Measurements from ENCODE around the gene CCDC51. TPM values are rescaled to one million over a fixed set of nuclear protein-coding genes. Genes with fewer than 3 reads are reported as not detected.

CCDC51 gene
- total RNA-seq, 1 experiment from 2014 or later: 29.3 TPM

GRCh38 chr3:48411606-48412374 is 28.1 kb downstream of the CCDC51 start:
- ATAC-seq: no peak
- no TSS peak for BruUV-seq (replicated peaks)
- POLR2A ChIA-PET: no interaction called here
- RAD21 ChIA-PET (ENCODE audit: low non-redundant PET in 1 of 2, low total read pairs in 2 of 2, uncharacterized antibody in 2 of 2, unreplicated experiment in 2 of 2): no interaction called here
- H3K27me3 ChIP-seq (ENCODE audit: insufficient read depth, low read length): no peaks in the 10 kb centered on the region
- TF ChIP-seq CTCF (IDR thresholded peaks at IDR 0.05 in 2 of 3, conservative IDR thresholded peaks at IDR 0.05 in 1 of 3; ENCODE audit: borderline replicate concordance in 1 of 3, insufficient read depth in 1 of 3, low read depth in 2 of 3, low read length in 2 of 3) (no peak), POLR2A (IDR thresholded peaks at IDR 0.05; ENCODE audit: borderline replicate concordance, extremely low read depth, insufficient read depth, insufficient read length) (no peak), FOSL1 (IDR thresholded peaks at IDR 0.05; ENCODE audit: low read depth) (no peak), EZH2 (IDR thresholded peaks at IDR 0.05) (no peak), POLR2AphosphoS5 (IDR thresholded peaks at IDR 0.05; ENCODE audit: low read depth, low read length) (no peak), JUND (IDR thresholded peaks at IDR 0.05) (no peak), SP1 (IDR thresholded peaks at IDR 0.05; ENCODE audit: low read depth) (no peak), TCF7L2 (IDR thresholded peaks at IDR 0.05; ENCODE audit: borderline replicate concordance, extremely low read depth, insufficient read depth, insufficient read length) (no peak), RAD21 (IDR thresholded peaks at IDR 0.05; ENCODE audit: low read depth) (no peak)
- TF ChIP-seq, protein P1, sequence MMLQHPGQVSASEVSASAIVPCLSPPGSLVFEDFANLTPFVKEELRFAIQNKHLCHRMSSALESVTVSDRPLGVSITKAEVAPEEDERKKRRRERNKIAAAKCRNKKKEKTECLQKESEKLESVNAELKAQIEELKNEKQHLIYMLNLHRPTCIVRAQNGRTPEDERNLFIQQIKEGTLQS (IDR thresholded peaks at IDR 0.05): no peak
- H4K20me1 ChIP-seq (ENCODE audit: insufficient read depth): no peaks in the 10 kb centered on the region
- no peak overlapping the region for H3K27ac ChIP-seq (ENCODE audit: low read depth, low read length)
- no peaks in the 10 kb centered on the region for H3K9me2 ChIP-seq (ENCODE audit: insufficient read depth)
- no peak for DNase-seq (ENCODE audit: low read depth, low spot score)
- H3K9ac ChIP-seq (ENCODE audit: low read length): no peak overlapping the region
- intact Hi-C loops (cut with micrococcal nuclease): no loop called here
- CTCF ChIA-PET: interaction anchor here (1.3 to 1.6 kb wide), 2 partner anchors 11 to 24 kb away, joined by 3 to 5 read pairs; no protein-coding TSS in a partner anchor
- H2AFZ ChIP-seq (ENCODE audit: low read depth, low read length, poor library complexity, severe bottlenecking): no peak overlapping the region
- no peaks in the 10 kb centered on the region for H3K79me2 ChIP-seq (ENCODE audit: insufficient read depth, low read length)
- no peak overlapping the region for H3K4me2 ChIP-seq (ENCODE audit: low read length)
- no peaks in the 10 kb centered on the region for H3K4me1 ChIP-seq (ENCODE audit: control insufficient read depth in 1 of 2, insufficient read depth in 2 of 2, low read length in 2 of 2)
- H3K9me3 ChIP-seq (ENCODE audit: control insufficient read depth in 1 of 2, insufficient read depth in 1 of 2, low read depth in 1 of 2, low read length in 2 of 2): no peaks in the 10 kb centered on the region
- peaks cover 0 to 3% of the 10 kb centered on the region in 2 experiments; a peak in 2 of 4 replicates for H3K36me3 ChIP-seq (ENCODE audit: control insufficient read depth in 1 of 2, insufficient read depth in 2 of 2, low read length in 2 of 2)
- H3K4me3 ChIP-seq (replicated peaks in 1 of 2; ENCODE audit: low read depth in 1 of 2, low read length in 2 of 2): no peak overlapping the region
